ENCODE data around the gene PIGM. TPM values are rescaled to one million over a fixed set of nuclear protein-coding genes. Genes with fewer than 3 reads are reported as not detected.
"Not testable (repeated sequence)": the region's sequence is repeated elsewhere in the genome, so short reads cannot be mapped to it uniquely, and the experiment has no call there.

Gene PIGM
- total RNA-seq, 1 donor from 2014 or later, result 5.5 TPM

- Mint-ChIP-seq H3K4me3 (no peak overlapping the region), H3K36me3 (ENCODE audit: low read depth) (no peaks in the 10 kb centered on the region), H3K27me3 (peaks cover 53% of the 10 kb centered on the region), H3K27ac (no peak overlapping the region), H3K9me3 (no peaks in the 10 kb centered on the region), H3K4me1 (peaks cover 14% of the 10 kb centered on the region)
- intact Hi-C loops (cut with micrococcal nuclease), result no loop called here
- no peak for DNase-seq
Observed at GRCh38 chr1:160068225-160068624, 36.4 kb upstream of the PIGM start.

GRCh38 chr1:160066829-160067745 is 35.3 kb upstream of the PIGM start:
- Mint-ChIP-seq H3K36me3 (ENCODE audit: low read depth) (no peaks in the 10 kb centered on the region), H3K27ac (no peak overlapping the region), H3K9me3 (no peaks in the 10 kb centered on the region), H3K4me3 (no peak overlapping the region), H3K27me3 (peaks cover 52% of the 10 kb centered on the region), H3K4me1 (peaks cover 14% of the 10 kb centered on the region)
- intact Hi-C loops (cut with micrococcal nuclease), result no loop called here
- DNase-seq, result no peak

GRCh38 chr1:160064746-160065145 is 33.0 kb upstream of the PIGM start:
- no peak overlapping the region for H3K4me3 Mint-ChIP-seq
- H3K36me3 Mint-ChIP-seq (ENCODE audit: low read depth), result no peaks in the 10 kb centered on the region
- H3K27ac Mint-ChIP-seq, result no peak overlapping the region
- H3K4me1 Mint-ChIP-seq, result peaks cover 2% of the 10 kb centered on the region
- intact Hi-C loops (cut with micrococcal nuclease), result no loop called here
- peaks cover 39% of the 10 kb centered on the region for H3K27me3 Mint-ChIP-seq
- DNase-seq, result no peak
- H3K9me3 Mint-ChIP-seq, result no peaks in the 10 kb centered on the region

- intact Hi-C loops (cut with micrococcal nuclease), result no loop called here
- Mint-ChIP-seq H3K9me3 (no peaks in the 10 kb centered on the region), H3K27ac (no peak overlapping the region), H3K27me3 (peaks cover 35% of the 10 kb centered on the region), H3K4me1 (no peaks in the 10 kb centered on the region), H3K36me3 (ENCODE audit: low read depth) (no peaks in the 10 kb centered on the region), H3K4me3 (no peak overlapping the region)
- DNase-seq, result no peak
Observed at GRCh38 chr1:160064164-160064563, 32.4 kb upstream of the PIGM start.

GRCh38 chr1:160063176-160063575 is 31.4 kb upstream of the PIGM start:
- Mint-ChIP-seq H3K9me3 (no peaks in the 10 kb centered on the region), H3K36me3 (ENCODE audit: low read depth) (no peaks in the 10 kb centered on the region), H3K27ac (no peak overlapping the region), H3K27me3 (peaks cover 34% of the 10 kb centered on the region), H3K4me3 (no peak overlapping the region), H3K4me1 (no peaks in the 10 kb centered on the region)
- intact Hi-C loops (cut with micrococcal nuclease), result no loop called here
- no peak for DNase-seq

- H3K9me3 Mint-ChIP-seq, result no peaks in the 10 kb centered on the region
- H3K4me1 Mint-ChIP-seq, result no peaks in the 10 kb centered on the region
- peaks cover 31% of the 10 kb centered on the region for H3K27me3 Mint-ChIP-seq
- H3K27ac Mint-ChIP-seq, result no peak overlapping the region
- intact Hi-C loops (cut with micrococcal nuclease), result no loop called here
- DNase-seq, result no peak
- no peak overlapping the region for H3K4me3 Mint-ChIP-seq
- no peaks in the 10 kb centered on the region for H3K36me3 Mint-ChIP-seq (ENCODE audit: low read depth)
Observed at GRCh38 chr1:160062230-160062532, 30.4 kb upstream of the PIGM start.

GRCh38 chr1:160061369-160062229 is 29.8 kb upstream of the PIGM start:
- H3K9me3 Mint-ChIP-seq, result no peaks in the 10 kb centered on the region
- peaks cover 28% of the 10 kb centered on the region for H3K27me3 Mint-ChIP-seq
- no peak overlapping the region for H3K4me3 Mint-ChIP-seq
- no peaks in the 10 kb centered on the region for H3K36me3 Mint-ChIP-seq (ENCODE audit: low read depth)
- DNase-seq, result no peak
- no peaks in the 10 kb centered on the region for H3K4me1 Mint-ChIP-seq
- intact Hi-C loops (cut with micrococcal nuclease), result no loop called here
- no peak overlapping the region for H3K27ac Mint-ChIP-seq

- no peak for DNase-seq
- Mint-ChIP-seq H3K36me3 (ENCODE audit: low read depth) (no peaks in the 10 kb centered on the region), H3K4me1 (no peaks in the 10 kb centered on the region), H3K27me3 (peaks cover 39% of the 10 kb centered on the region), H3K4me3 (no peak overlapping the region), H3K27ac (no peak overlapping the region), H3K9me3 (no peaks in the 10 kb centered on the region)
- intact Hi-C loops (cut with micrococcal nuclease), result no loop called here
Observed at GRCh38 chr1:160058087-160058486, 26.3 kb upstream of the PIGM start.

GRCh38 chr1:160056648-160057169 is 24.9 kb upstream of the PIGM start:
- peaks cover 46% of the 10 kb centered on the region for H3K27me3 Mint-ChIP-seq
- no peaks in the 10 kb centered on the region for H3K9me3 Mint-ChIP-seq
- H3K36me3 Mint-ChIP-seq (ENCODE audit: low read depth), result no peaks in the 10 kb centered on the region
- no peak for DNase-seq
- no peak overlapping the region for H3K4me3 Mint-ChIP-seq
- intact Hi-C loops (cut with micrococcal nuclease), result no loop called here
- H3K4me1 Mint-ChIP-seq, result no peaks in the 10 kb centered on the region
- no peak overlapping the region for H3K27ac Mint-ChIP-seq

- H3K9me3 Mint-ChIP-seq, result no peaks in the 10 kb centered on the region
- no peaks in the 10 kb centered on the region for H3K4me1 Mint-ChIP-seq
- no peak overlapping the region for H3K27ac Mint-ChIP-seq
- peaks cover 53% of the 10 kb centered on the region for H3K27me3 Mint-ChIP-seq
- intact Hi-C loops (cut with micrococcal nuclease), result no loop called here
- H3K36me3 Mint-ChIP-seq (ENCODE audit: low read depth), result no peaks in the 10 kb centered on the region
- no peak for DNase-seq
- H3K4me3 Mint-ChIP-seq, result no peak overlapping the region
Observed at GRCh38 chr1:160053548-160054365, 22.0 kb upstream of the PIGM start.

- Mint-ChIP-seq H3K27ac (no peak overlapping the region), H3K9me3 (no peaks in the 10 kb centered on the region), H3K4me1 (no peaks in the 10 kb centered on the region), H3K27me3 (peaks cover 49% of the 10 kb centered on the region), H3K36me3 (ENCODE audit: low read depth) (no peaks in the 10 kb centered on the region), H3K4me3 (no peak overlapping the region)
- intact Hi-C loops (cut with micrococcal nuclease), result no loop called here
- DNase-seq, result no peak
Observed at GRCh38 chr1:160052936-160053335, 21.1 kb upstream of the PIGM start.

- intact Hi-C loops (cut with micrococcal nuclease), result no loop called here
- Mint-ChIP-seq H3K9me3 (no peaks in the 10 kb centered on the region), H3K4me3 (no peak overlapping the region), H3K27me3 (peaks cover 40% of the 10 kb centered on the region), H3K36me3 (ENCODE audit: low read depth) (no peaks in the 10 kb centered on the region), H3K4me1 (peaks cover 13% of the 10 kb centered on the region), H3K27ac (no peak overlapping the region)
- DNase-seq, result no peak
Observed at GRCh38 chr1:160050619-160051018, 18.8 kb upstream of the PIGM start.

- H3K4me3 Mint-ChIP-seq; intact Hi-C loops (cut with micrococcal nuclease); H3K9me3 Mint-ChIP-seq; DNase-seq; H3K27ac Mint-ChIP-seq; H3K36me3 Mint-ChIP-seq (ENCODE audit: low read depth): not testable (repeated sequence)
- Mint-ChIP-seq H3K27me3 (peaks cover 41% of the 10 kb centered on the region), H3K4me1 (peaks cover 13% of the 10 kb centered on the region)
Observed at GRCh38 chr1:160050182-160050581, 18.4 kb upstream of the PIGM start.
